ENCODE results near the gene CTTNBP2.

- TF ChIP-seq CTCF (IDR thresholded peaks at IDR 0.05) (no peak), EZH2 (IDR thresholded peaks at IDR 0.05; ENCODE audit: borderline replicate concordance, insufficient read depth, low read depth, low read length, poor library complexity, severe bottlenecking) (no peak)
Measured at GRCh38 chr7:117858712-117859111, 14.5 kb downstream of the CTTNBP2 start.
